ENCODE results near the gene CXCL10. TPM values are rescaled to one million over a fixed set of nuclear protein-coding genes. Genes with fewer than 3 reads are reported as not detected.

CXCL10 gene
- total and polyA plus RNA-seq, 2 of the 4 experiments (the other 2 are of a cell fraction): 0.15 to 0.18 TPM

GRCh38 chr4:76060506-76060905 lies 37.2 kb upstream of the CXCL10 start:
- H2BK20ac ChIP-seq (ENCODE audit: low read depth, low read length): no peak overlapping the region
- intact Hi-C loops (cut with micrococcal nuclease) (loop anchor here (10.0 kb wide), 1 partner anchor 146 kb away; no protein-coding TSS in a partner anchor), dilution Hi-C loops (cut with HindIII; ENCODE audit: low sequenced_read_pairs, unreplicated experiment) (no loop called here), in situ Hi-C loops (cut with MboI; ENCODE audit: low sequenced_read_pairs) (no loop called here)
- H3K27me3 ChIP-seq (ENCODE audit: control insufficient read depth, insufficient read depth, low read length): peaks cover 5% of the 10 kb centered on the region
- no peak overlapping the region for H3K27ac ChIP-seq (ENCODE audit: insufficient read depth, low read length)
- H2AK9ac ChIP-seq (replicated peaks; ENCODE audit: low read depth, low read length, poor library complexity): no peak overlapping the region
- no peaks in the 10 kb centered on the region for H3K36me3 ChIP-seq (ENCODE audit: control insufficient read depth, insufficient read depth, low read length)
- no peak overlapping the region for H2AK5ac ChIP-seq (ENCODE audit: low read depth, low read length)
- no peak overlapping the region for H4K91ac ChIP-seq (ENCODE audit: insufficient read depth, low read depth, low read length)
- no peak overlapping the region for H3K23ac ChIP-seq (ENCODE audit: low read depth, low read length)
- no peak overlapping the region for H2BK120ac ChIP-seq (ENCODE audit: low read depth, low read length)
- no peak overlapping the region for H3K56ac ChIP-seq (ENCODE audit: extremely low read depth, insufficient read depth, low read length)
- no peak overlapping the region for H3K18ac ChIP-seq (ENCODE audit: low read depth, low read length)
- no peaks in the 10 kb centered on the region for H3K9me3 ChIP-seq (ENCODE audit: control insufficient read depth, insufficient read depth, low read length)
- no peaks in the 10 kb centered on the region for H3K9me1 ChIP-seq (ENCODE audit: insufficient read depth, low read length)
- no peak overlapping the region for H2BK15ac ChIP-seq (ENCODE audit: low read depth, low read length)
- H3K4ac ChIP-seq (ENCODE audit: low read depth, low read length): no peak overlapping the region
- ChIA-PET CTCF (no interaction called here), POLR2A (ENCODE audit: unreplicated experiment) (no interaction called here)
- H3K79me1 ChIP-seq (ENCODE audit: low read depth in 1 of 2, low read length in 2 of 2): no peaks in the 10 kb centered on the region
- no peak overlapping the region for H3K14ac ChIP-seq (replicated peaks; ENCODE audit: low read depth, low read length)
- H3K9ac ChIP-seq (ENCODE audit: low read depth, low read length): no peak overlapping the region
- no peak for DNase-seq
- H4K20me1 ChIP-seq (ENCODE audit: insufficient read depth, low read length): no peaks in the 10 kb centered on the region
- H3K4me3 ChIP-seq (ENCODE audit: insufficient read depth, low read depth, low read length): no peak overlapping the region
- H3K4me1 ChIP-seq (ENCODE audit: control insufficient read depth, insufficient read depth, low read length): no peaks in the 10 kb centered on the region; the same call in 1 of the 2 replicates
- H4K5ac ChIP-seq (ENCODE audit: low read depth, low read length): no peak overlapping the region
- BruUV-seq (replicated peaks): no TSS peak
- no peak overlapping the region for H4K8ac ChIP-seq (ENCODE audit: low read depth in 2 of 2, low read length in 2 of 2)
- H3K4me2 ChIP-seq (ENCODE audit: low read depth, low read length): no peak overlapping the region
- no peak overlapping the region for H2AFZ ChIP-seq (replicated peaks; ENCODE audit: low read length, poor library complexity)
- no peak overlapping the region for H2BK5ac ChIP-seq (ENCODE audit: low read depth, low read length, poor library complexity, severe bottlenecking)
- TF ChIP-seq MAFK (IDR thresholded peaks at IDR 0.05; ENCODE audit: low read depth, low read length): no peak
- no peak for TF ChIP-seq MXI1 (IDR thresholded peaks at IDR 0.05; ENCODE audit: borderline replicate concordance, low read depth, low read length)
- no peak for ATAC-seq (ENCODE audit: low read depth)
